Measurements from ENCODE around the gene NAA60.

NAA60 gene

DNA sequence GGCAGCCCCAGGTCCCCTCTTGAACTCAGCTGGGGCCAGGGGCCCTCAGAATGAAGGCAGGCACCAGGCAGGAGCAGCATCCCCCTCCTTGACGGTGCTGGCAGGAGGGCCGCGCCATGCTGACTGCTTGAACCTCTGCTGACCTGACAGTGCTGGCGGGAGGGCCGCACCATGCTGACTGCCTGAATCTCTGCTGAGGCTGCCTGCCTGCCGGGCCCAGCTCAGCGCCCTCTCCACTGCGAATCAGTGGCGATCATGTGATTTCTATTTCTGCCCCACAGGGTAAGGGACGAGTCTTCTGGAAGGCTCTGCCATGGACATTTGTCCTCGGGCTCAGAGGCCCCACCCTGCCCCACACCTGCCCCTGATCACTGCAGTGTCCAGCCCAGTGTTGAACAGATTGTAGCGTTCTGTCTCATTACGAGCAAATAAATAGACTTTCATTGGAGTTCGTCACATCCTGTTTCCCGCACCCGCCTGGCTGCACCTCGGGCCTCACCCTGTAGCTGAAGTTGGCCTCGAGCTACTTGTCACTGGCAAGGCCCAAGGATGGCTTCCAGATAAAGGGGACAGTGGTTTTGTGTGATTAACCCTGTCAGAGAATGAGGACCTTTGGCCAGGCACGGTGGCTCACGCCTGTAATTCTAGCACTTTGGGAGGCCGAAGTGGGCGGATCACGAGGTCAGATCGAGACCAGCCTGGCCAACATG, 43.2 kb downstream of the NAA60 start:
- no peak overlapping the region for H3K27ac ChIP-seq
- no peak for DNase-seq (ENCODE audit: low spot score)
- ChIA-PET CTCF (interaction anchor here (0.6 to 1.3 kb wide), 3 partner anchors 14 to 458 kb away, joined by 4 read pairs; no protein-coding TSS in a partner anchor), POLR2A (ENCODE audit: low non-redundant PET) (no interaction called here)
- TF ChIP-seq, protein P1, sequence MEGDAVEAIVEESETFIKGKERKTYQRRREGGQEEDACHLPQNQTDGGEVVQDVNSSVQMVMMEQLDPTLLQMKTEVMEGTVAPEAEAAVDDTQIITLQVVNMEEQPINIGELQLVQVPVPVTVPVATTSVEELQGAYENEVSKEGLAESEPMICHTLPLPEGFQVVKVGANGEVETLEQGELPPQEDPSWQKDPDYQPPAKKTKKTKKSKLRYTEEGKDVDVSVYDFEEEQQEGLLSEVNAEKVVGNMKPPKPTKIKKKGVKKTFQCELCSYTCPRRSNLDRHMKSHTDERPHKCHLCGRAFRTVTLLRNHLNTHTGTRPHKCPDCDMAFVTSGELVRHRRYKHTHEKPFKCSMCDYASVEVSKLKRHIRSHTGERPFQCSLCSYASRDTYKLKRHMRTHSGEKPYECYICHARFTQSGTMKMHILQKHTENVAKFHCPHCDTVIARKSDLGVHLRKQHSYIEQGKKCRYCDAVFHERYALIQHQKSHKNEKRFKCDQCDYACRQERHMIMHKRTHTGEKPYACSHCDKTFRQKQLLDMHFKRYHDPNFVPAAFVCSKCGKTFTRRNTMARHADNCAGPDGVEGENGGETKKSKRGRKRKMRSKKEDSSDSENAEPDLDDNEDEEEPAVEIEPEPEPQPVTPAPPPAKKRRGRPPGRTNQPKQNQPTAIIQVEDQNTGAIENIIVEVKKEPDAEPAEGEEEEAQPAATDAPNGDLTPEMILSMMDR (conservative IDR thresholded peaks at IDR 0.05; ENCODE audit: low read depth) = no peak

DNA sequence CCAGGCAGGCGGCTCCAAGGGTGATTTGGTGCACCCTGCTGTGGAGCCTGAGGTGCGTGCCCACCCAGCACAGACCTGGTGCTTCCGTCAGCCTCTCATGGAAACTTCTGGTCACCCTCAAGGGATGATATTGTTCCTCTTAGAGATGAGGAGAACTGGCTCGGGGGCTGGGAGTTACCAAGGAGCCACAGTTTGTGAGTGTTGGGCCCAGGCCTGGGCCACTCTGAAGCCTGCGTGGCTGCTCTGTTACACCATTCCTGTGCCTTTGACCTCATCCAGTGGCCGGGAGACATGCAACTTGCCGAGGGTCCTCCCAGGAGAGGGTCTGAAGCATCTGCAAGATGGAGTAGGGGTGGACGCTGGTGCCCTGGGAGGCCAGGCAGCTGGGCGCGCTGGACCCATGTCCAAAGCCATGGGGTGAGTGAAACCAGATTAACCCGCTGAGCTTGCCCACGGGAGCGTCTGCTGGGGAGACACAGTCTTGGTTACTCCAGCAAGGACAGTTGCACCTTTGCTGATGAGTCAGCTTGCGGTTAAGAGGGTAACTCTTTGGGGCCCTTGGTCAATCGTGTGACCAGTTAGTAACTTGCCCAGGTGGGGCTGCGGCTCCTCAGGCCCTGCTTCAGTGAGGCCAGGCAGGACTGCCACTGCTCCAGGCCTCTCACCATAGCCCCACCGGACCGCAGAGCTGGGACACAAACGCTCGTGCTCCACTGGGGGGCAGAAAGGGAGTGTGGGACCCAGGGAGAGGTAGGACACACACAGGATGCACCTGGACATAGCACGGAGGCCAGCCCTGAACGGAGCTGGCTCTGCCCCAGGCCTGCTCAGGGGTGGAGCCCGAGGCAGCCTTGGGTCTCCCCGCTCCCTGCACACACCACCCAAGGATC, 44.3 kb downstream of the NAA60 start:
- ChIA-PET CTCF (interaction anchor here (0.6 to 0.7 kb wide), 2 partner anchors 20 to 459 kb away, joined by 4 to 5 read pairs; no protein-coding TSS in a partner anchor), POLR2A (ENCODE audit: low non-redundant PET) (no interaction called here)
- TF ChIP-seq, protein P1 (conservative IDR thresholded peaks at IDR 0.05; ENCODE audit: low read depth) = no peak
- DNase-seq (ENCODE audit: low spot score) = no peak
- peak overlapping the region; percentile 8 for H3K27ac ChIP-seq

DNA sequence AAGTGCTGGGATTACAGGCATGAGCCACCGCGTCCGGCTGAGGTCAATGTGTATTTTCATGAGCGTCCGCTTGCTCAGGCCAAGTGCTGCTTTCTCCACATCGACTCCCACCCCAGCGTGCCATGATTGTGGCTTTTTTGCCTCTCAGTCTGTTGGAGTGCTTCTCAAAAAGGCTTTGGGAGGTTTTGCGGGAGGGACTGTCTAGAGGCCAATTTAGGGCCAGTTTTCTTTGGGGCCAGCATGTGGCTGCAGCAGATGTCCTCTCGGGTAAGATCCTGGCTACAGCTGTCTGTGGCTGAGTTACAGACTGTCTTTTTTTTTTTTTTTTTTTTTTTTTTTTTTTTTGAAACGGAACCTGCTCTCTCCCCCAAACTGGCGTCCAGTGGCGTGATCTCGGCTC, 45.3 kb downstream of the NAA60 start:
- H3K27ac ChIP-seq = no peak overlapping the region
- ChIA-PET POLR2A (ENCODE audit: low non-redundant PET) (no interaction called here), CTCF (interaction anchor here (0.6 kb wide), 1 partner anchor 19 kb away, joined by 5 read pairs; no protein-coding TSS in a partner anchor)
- DNase-seq (ENCODE audit: low spot score) = no peak
- TF ChIP-seq, protein P1 (conservative IDR thresholded peaks at IDR 0.05; ENCODE audit: low read depth) = no peak

DNA sequence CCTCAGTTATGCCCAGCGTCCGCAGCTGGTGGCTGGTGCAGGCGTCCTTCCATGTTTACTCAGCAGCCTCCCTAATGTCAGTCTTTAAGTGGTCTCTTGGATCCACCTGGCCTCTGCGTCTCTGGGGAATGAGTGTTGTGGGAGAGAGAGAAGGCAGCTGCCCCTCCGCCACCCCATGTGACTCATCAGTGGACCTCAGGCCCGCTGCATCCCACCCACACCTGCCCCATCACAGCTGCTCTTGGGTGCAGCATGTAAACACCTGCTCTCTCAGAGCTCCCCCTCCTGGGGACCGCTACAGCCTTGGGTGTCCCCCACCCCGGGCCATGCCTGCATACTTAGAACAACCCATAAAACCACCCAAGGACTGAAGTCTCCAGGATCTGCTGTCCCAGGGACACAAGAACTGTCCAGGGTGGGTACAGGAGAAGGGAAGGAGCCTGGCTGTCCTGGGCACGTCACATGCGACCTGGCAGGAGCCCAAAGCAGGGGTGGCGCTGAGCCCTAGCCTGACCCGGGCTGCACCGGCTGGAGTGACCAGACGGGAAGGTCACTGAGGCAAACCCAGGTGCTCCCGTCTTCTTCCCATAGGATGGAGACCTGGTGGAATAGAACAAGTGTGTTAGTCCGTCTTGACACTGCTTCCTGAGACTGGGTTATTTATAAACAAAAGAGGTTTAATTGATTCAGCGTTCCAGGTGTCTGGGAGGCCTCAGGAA, 47.6 kb downstream of the NAA60 start:
- DNase-seq (ENCODE audit: low spot score) = no peak
- TF ChIP-seq, protein P1 (conservative IDR thresholded peaks at IDR 0.05; ENCODE audit: low read depth) = no peak
- ChIA-PET CTCF (no interaction called here), POLR2A (ENCODE audit: low non-redundant PET) (no interaction called here)
- no peak overlapping the region for H3K27ac ChIP-seq

DNA sequence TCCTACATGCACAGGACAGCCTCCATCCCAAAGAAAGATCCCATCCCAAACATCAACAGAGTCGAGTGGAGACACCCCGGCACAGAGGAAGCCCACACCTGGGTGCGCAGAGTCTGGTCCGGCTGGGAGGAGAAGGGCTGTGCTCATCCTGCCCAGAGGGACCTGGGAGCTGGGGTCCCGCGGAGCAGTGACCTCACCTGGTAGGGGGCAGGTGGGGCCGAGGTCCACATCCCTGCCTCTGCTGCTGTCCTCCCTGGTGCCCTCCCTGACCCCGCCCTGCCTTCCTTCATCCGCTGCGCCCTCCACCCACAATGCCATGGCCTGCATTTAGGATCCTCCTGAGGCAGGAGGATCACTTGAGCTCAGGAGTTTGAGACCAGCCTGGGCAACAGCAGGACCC, 48.9 kb downstream of the NAA60 start:
- ChIA-PET CTCF (no interaction called here), POLR2A (ENCODE audit: low non-redundant PET) (no interaction called here)
- H3K27ac ChIP-seq = no peak overlapping the region
- TF ChIP-seq, protein P1 (conservative IDR thresholded peaks at IDR 0.05; ENCODE audit: low read depth) = no peak
- DNase-seq (ENCODE audit: low spot score) = no peak

DNA sequence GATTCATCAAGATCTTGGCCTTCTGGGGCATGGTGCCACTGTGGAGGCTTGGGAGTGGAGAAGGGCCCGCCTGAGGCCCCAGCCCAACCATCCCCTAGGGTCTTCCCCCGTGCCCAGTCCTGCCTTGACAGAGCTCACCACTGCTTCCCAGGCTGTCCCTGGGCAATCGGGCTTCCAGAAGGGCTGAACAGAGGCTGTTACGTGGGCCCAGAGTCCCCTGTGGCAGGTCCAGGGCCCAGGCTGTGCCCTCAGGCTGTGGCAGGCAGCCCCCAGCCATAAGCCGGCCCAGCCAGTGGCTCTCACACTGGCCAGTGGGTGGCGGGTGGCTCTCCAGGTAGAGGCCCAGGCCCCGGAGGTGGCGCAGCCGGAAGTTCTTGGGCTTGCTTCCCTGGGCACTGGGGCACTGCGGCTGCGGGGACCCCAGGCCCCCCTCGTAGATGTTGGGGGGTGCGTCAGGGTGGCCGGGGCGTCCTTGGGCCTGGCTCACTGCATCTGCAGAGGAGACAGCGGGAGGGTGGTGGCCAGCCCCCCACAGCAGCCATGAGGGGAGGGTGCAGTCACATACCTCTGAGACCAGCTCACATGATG, 51.0 kb downstream of the NAA60 start:
- TF ChIP-seq, protein P1 (conservative IDR thresholded peaks at IDR 0.05; ENCODE audit: low read depth) = no peak
- CTCF ChIA-PET = no interaction called here
- POLR2A ChIA-PET (ENCODE audit: low non-redundant PET) = no interaction called here
- DNase-seq (ENCODE audit: low spot score) = no peak
- no peak overlapping the region for H3K27ac ChIP-seq
